Stimulated activated CD4-positive, alpha-beta T cell treated with anti-CD3 and anti-CD28 coated beads, Interleukin-4, amount 100 ng/mL, for 4 hours (primary cell): ENCODE data around the gene LDAH.

Experiments used
- DNase-seq, 2 experiments: peaks; one replicate each; pipeline ENCODE4 v3.0.0-alpha.2; 2020

LDAH gene

DNA sequence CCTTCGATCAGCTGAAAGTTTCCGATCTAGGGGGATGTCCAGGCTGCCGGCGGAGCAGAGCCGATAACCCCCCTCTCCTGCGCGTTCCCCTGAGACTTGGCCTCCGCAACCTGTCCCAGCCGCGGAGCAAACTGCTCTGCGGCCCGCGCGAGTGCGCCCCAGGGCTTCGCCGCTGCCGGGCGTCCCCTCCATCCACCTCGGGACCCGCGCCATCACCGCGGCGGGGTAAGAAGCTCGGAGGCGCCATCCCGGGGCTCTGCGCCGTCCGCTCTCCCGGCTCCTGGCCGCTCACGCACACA, 156.9 kb downstream of the LDAH start:
- no peak for DNase-seq

GRCh38 chr2:20665243-20666004, 157.5 kb downstream of the LDAH start:
- no peak for DNase-seq

GRCh38 chr2:20664431-20665242, 158.3 kb downstream of the LDAH start:
- DNase-seq, result no peak

- no peak for DNase-seq
These were observed 158.9 kb downstream of the LDAH start for GRCh38 chr2:20664071-20664390.

DNA sequence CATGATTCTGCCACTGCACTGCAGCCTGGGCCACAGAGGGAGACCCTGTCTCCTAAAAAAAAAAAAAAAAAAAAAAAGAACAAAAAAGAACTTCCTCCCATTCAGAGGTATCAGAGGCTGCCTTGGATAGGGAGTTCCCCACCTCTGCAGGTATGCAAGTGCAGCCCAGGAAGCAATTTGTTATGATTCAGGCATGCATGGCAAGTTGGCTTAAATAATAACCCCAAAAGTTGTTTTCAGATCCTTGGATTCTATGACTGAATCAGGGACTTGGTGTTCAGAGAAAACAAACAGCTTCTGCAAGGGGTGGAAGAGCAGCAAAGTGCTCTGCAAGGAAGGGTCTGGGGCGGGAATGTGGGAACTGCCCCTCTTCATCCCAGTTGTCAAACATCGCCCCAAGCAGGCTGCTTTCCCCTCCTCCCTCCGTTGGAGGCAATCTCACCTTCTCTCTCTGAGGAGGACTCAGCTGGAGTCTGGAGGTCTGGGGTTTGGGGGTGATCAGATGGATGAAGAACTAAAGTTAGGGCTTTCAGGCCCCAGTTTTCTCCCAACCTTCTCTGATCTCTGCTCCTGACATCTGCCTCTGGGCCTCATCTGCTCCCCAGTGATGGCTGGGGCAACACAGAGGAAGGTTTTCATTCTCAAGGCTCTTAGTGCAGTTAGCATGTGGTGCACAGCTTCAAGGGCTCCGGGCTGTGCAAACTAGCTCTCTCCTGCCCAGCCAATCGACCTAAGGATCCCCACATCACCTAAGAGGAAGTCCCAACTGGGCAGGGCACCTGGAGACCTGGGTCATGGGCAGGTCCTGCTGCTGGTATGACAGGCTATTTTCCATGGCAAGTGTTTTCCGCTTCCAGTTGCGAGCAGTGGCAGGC, 159.5 kb downstream of the LDAH start:
- DNase-seq, result no peak

DNA sequence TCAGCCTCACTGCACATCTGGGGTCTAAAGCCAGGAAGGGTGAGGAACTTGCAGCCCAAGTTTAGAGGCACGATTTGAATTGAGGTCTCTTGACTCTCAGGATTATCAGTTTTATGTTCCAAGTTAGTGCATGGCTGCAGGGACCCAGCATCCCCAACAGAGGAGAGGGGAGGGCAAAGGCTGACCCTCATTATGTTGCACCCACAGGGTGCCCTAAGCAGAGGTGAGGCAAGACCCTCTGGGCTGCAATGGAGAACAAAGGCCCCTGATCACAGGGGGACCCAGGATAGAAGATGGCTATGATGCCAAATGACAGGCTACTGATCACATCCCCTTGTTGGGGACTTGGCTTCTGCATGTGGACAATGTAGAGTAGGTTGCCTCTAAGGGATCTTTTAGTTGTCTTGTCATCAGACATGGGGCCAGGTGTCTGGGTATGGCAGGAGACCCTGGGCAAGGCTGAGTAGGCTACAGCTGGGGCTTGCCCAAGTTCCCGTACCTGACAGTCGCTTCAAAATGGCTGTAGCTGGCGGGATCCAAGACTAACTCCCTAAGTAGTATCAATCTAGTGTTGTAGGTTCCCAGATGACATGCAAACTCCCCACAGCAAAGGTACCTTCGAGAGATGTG, 160.5 kb downstream of the LDAH start:
- DNase-seq, result no peak

DNA sequence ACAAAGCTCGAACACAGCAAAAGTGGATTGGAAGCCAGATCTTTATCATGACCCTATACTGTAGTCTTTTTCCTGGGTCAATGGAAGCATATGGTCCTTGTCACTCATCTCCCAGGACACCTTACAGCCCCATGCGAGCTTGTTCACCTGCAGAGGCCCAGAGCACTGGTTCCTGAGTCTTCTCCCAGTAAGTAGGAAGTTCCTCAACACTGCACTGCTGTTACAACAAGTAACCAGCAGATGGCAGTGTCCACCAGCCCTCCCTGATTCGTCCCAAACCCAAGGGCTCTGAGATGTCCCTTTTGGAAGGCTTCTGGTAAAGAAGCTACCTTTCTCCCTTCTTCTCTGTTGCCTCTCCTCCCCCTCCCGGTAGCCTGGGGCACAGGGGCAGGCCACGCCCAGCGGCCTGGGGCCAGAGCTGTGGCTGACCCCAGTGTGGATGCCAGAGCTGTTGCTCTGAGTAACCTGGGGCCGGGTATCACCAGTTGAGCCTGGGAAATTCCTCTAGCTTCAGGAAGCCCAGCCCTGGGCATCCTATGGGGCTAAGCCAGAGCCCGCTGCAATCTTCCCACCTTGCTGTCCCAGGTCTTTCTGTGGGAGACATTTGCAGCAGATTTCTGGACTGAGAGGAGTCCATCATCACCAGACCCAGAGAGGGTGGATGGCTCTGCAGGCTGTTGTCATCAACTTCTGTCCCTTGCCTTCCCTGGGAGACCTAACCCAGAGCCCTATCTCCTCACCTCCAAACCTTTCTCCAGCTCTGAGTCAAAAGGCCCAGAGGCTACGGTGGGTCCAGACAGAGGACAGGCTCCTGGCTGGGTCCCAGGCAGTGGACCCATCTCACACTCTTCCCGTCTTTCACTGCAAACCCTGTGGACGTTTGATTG, 161.2 kb downstream of the LDAH start:
- DNase-seq, result peak; percentile 52 to 59

DNA sequence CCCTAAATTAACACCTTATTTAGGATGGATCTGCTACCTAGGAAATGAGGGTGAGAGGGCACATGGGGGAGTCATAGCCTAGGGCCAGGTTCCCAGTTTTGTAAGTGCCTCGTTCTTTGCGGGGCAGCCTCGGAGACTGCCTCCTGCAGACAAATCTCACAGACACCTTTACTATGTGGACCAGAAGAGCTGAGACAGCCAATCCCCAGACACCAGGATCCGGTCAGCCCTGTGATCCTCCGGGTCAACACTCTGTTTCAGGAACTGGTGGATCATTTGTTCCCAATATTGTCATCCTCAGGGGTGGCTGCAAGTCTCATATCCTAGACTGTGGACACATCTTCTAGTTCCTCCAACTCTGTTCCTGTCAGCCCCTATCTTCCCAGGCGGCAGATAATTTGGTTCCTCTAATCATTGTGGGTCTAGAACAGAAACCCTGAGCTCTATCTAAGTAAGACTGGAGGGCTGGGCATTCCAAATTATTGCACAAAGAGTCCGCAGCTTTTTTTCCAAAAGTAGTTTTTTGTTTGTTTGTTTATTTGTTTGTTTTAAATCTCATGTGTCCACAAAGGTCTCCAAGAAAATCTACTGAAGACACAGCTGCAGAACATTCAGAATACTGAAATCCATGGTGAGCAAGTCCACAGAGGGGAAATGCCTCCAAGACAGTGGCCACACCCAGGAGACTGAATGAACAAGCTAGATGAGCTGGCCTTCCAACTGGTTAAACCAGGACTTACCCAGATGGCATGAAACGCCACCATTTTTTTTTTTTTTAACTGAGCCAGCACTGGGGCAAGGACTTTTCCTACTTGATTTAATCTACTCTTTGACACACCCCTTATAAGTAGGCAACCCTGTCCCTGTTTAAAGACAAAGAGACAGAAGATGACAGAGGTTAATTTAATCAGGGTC, 162.1 kb downstream of the LDAH start:
- DNase-seq, result no peak

GRCh38 chr2:20657522-20658235, 165.2 kb downstream of the LDAH start:
- DNase-seq, result no peak

DNA sequence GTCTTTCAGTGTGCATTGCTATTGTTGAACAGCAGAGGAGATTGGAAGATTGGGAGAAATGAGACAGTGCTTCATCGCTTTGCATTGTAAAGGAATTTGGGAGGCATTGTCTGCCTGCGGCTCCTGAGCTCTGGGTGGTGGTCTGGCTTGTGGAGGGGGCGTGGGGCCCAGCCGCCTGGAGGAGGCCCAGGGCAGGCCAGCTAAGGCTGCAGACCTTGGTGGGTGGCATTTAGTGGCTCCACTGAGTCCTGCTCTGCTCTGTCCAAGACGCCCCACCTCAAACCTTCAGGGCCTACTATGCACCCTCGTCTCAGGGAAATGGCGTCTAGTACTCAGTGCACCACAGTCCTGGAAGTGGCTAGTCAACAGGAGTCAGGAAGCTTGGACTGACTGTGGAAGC, 166.3 kb downstream of the LDAH start:
- no peak for DNase-seq

DNA sequence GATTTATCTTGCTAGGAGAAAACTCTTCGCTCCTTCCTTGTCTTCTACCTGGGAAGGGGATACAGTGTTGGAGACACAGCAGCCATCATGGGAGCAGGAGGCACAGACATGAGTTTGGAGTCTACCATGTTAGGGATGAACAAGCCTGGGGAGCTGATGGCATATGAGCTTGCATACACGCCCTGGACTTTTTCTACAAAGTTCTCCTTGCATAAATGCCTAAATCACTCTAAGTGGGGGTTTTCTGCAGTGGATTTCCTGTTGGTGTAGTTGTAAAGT, 168.4 kb downstream of the LDAH start:
- DNase-seq, result no peak

DNA sequence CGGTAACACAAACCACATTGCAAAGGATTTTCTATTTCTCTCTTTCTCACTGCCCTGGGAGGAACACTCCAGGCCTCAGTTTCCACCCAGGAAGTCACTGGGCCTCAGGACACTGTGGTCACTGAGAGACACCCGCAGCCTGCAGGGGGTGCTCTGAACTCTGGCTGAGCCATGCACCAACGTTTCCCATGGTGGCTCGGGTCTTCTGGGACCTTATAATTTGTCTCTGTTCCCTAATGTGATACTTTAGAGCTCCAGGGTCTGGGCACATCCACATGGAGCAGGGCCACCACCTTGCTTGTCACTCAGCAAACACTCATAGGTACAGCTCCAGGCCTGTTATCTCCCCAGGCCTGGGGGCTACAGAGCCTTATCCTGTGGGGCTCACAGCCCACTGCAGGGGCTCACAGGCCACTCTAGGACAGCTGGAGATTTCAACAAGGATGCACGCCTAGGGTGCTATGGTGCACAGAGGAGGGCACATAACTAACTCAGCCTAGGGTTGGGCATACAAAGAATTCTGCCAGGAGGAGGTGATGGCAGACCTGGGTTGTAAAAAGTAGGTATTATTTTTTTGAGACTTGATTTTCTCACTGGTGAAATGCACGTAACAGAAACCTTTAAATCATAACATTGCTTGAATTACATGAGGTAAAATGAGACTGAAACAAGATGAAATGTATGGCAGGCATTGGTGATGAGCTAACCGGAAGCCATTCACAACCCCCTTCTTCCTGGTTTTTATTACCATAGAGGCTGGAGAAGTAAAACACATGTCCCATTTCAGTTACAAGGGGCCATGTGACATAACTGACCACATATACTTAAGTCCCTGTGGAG, 169.0 kb downstream of the LDAH start:
- DNase-seq, result no peak

GRCh38 chr2:20652673-20653575, 170.0 kb downstream of the LDAH start:
- no peak for DNase-seq

GRCh38 chr2:20652141-20652540, 170.8 kb downstream of the LDAH start:
- no peak for DNase-seq

GRCh38 chr2:20651731-20652099, 171.2 kb downstream of the LDAH start:
- DNase-seq, result no peak

DNA sequence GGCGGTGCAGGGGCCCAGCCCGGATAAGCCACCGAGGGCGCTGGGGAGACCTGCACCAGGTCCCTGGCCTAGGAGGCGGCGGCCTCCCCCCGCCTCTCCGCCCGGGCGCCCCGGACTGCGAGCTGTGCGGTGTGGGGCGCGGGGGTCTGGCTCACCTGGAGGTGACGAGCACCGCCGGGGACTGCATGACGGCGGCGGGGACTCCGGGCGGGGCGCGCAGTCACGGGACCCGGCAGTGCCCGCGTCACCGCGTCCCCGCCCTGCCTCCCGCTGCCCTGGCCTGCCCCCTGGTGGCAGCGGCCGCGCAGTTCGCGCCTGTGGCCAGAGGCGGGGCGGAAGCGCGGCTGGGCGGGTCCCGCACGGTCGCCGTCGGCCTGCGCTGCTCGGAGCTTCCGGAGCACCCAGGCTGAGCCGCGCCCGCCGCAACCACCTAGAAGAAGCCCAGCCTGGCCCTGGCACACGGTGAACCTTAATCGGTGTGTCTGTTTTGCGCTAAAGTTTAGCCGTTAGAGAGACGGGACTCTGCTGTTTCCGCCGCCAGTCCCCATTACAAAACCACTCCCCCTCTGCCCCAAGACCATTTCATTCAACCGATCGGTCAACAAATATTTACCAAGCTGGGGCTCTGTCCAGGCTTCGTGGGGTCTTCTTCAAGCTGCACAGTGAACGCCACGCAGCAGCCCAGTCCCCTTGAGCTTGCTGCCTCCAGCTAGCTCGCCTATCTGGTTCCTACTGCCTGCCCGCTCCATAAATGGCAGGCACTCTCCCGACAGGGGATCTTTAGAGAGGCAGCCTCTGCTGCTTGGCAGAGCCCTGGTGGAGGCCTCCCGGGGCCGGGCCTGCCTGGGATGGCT, 171.8 kb downstream of the LDAH start, which contains the start of gene HS1BP3:
HS1BP3 (minus strand) TSS at position 222 of the 854 bp plus-strand sequence; CDS start at position 187, 35 bp downstream.
- peak; percentile 81 to 88 for DNase-seq

GRCh38 chr2:20650393-20650876, 172.5 kb downstream of the LDAH start:
- peak in 1 of 2 experiments; percentile 13 for DNase-seq
